SK-N-SH treated with all-trans-retinoic acid at 6 μM for 48 hours (cell line): ENCODE measurements around the gene TP53BP2.

Experiments used
- ARNTL ChIP-seq: fragments of 450-650 bp; formaldehyde crosslinking; IDR thresholded peaks from 2 replicates; pipeline ENCODE4 v1.5.0; 2020; ENCODE audit warnings: low read depth, mild to moderate bottlenecking, moderate library complexity, borderline replicate concordance
- CREB5 ChIP-seq: fragments of 250-450 bp; sonication (Bioruptor Pico); IDR thresholded peaks from 2 replicates; pipeline ENCODE4 v1.5.1; 2020; ENCODE audit warnings: low read depth, mild to moderate bottlenecking, moderate library complexity
- TF ChIP-seq, protein P1 (sequence below): fragments of 250-450 bp; sonication (Bioruptor Pico); IDR thresholded peaks from 2 replicates; pipeline ENCODE4 v1.8.0; 2020; ENCODE audit warnings: mild to moderate bottlenecking, moderate library complexity, borderline replicate concordance

DNA sequence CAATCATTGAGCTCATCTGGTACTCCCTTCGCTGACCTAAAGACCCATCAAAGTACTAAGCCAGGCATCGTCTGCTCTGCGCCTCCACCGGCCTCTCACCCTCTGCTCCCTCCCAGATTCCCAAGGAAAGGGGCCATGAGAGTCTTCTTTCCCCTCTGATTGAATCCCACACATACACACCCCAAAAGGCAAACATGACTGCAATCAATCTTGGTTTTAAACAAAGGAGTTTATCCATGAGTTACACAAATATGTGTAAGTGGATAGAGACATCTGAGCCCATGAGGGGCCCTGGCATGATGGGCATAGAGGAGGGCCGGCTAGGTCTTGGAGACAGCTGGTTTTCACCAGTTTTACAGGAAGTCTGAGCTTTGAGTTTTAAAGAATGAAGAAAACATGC lies 82.5 kb downstream of the TP53BP2 start:
- TF ChIP-seq ARNTL (CRISPR knock-in tag), result no peak
- TF ChIP-seq, protein P1, sequence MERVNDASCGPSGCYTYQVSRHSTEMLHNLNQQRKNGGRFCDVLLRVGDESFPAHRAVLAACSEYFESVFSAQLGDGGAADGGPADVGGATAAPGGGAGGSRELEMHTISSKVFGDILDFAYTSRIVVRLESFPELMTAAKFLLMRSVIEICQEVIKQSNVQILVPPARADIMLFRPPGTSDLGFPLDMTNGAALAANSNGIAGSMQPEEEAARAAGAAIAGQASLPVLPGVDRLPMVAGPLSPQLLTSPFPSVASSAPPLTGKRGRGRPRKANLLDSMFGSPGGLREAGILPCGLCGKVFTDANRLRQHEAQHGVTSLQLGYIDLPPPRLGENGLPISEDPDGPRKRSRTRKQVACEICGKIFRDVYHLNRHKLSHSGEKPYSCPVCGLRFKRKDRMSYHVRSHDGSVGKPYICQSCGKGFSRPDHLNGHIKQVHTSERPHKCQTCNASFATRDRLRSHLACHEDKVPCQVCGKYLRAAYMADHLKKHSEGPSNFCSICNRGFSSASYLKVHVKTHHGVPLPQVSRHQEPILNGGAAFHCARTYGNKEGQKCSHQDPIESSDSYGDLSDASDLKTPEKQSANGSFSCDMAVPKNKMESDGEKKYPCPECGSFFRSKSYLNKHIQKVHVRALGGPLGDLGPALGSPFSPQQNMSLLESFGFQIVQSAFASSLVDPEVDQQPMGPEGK (CRISPR knock-in tag), result no peak
- TF ChIP-seq CREB5 (CRISPR knock-in tag), result no peak
